Body of pancreas (tissue), 4 donors: Measurements from ENCODE around the gene ITIH5. TPM values are rescaled to one million over a fixed set of nuclear protein-coding genes. Genes with fewer than 3 reads are reported as not detected.

Experiments
- ATAC-seq: fragments of 150-250 bp; one replicate; pipeline ENCODE4 v1.9.1; 2016
- DNase-seq, 4 donors: peaks; one replicate each; pipeline ENCODE4 v3.0.0-alpha.2; 2019
- H3K27ac ChIP-seq, 4 donors: fragments of 200-600 bp; sonication (generic); 1 replicate in 3 of 4; 2 replicates in 1 of 4; pipeline versions ENCODE4 v1.5.1 to v1.6.1; 2016 to 2019; ENCODE audit warnings: mild to moderate bottlenecking in 1 of 4, mixed read lengths in 1 of 4, moderate library complexity in 1 of 4
- H3K27me3 ChIP-seq, 2 donors: fragments of 200-600 bp; sonication (generic); one replicate each; pipeline ENCODE4 v1.6.0; 2016; ENCODE audit warnings: mild to moderate bottlenecking in 1 of 2
- H3K36me3 ChIP-seq, 2 donors: fragments of 200-600 bp; sonication (generic); replicated peaks in 1 of 2; 2 replicates each; pipeline ENCODE4 v1.5.1; 2016; ENCODE audit warnings: low read depth in 2 of 2; ENCODE audit not compliant: insufficient read depth in 1 of 2
- H3K4me1 ChIP-seq: fragments of 200-600 bp; sonication (generic); one replicate; pipeline ENCODE4 v1.6.0; 2016
- H3K4me3 ChIP-seq, 2 donors: fragments of 200-600 bp; sonication (generic); 1 replicate in 1 of 2; 2 replicates in 1 of 2; pipeline ENCODE4 v1.5.1; 2016 to 2019
- H3K9me3 ChIP-seq, 3 donors: fragments of 200-600 bp; sonication (generic); 1 replicate in 2 of 3; 2 replicates in 1 of 3; pipeline ENCODE4 v1.5.1; 2016
- POLR2A ChIP-seq, 3 donors: fragments of 450-650 bp; IDR thresholded peaks; one replicate each; pipeline ENCODE4 v1.6.1; 2016; ENCODE audit warnings: antibody characterized with exemption in 3 of 3, mild to moderate bottlenecking in 2 of 3
- WGBS, 2 donors: methylation state at CpG; one replicate each; pipeline ENCODE4 v1.1.5; 2017; 5-methylcytosine and 5-hydroxymethylcytosine counted together
- intact Hi-C: fragments of 100-400 bp; cut with DNase I; formaldehyde crosslinking; loops from one replicate; pipeline ENCODE4 v1.15.1; 2023
- total RNA-seq, 2 donors: library from RNA; depleted of rRNA; stranded (reverse); fragments of >200 nt; gene quantifications; one replicate each; pipeline ENCODE4 v1.1.0, GENCODE V29; 2016
- TF ChIP-seq, protein P1 (sequence below), 7 experiments: fragments of 450-650 bp in 4 of 7; fragments of 200-600 bp in 3 of 7; sonication (generic) in 3 of 7; IDR thresholded peaks; one replicate each; pipeline ENCODE4 v1.5.1; 2016 to 2019; ENCODE audit warnings: antibody characterized with exemption in 7 of 7

The ITIH5 gene
- total RNA-seq, 2 donors from 2014 or later = 8.6 to 9.9 TPM

DNA sequence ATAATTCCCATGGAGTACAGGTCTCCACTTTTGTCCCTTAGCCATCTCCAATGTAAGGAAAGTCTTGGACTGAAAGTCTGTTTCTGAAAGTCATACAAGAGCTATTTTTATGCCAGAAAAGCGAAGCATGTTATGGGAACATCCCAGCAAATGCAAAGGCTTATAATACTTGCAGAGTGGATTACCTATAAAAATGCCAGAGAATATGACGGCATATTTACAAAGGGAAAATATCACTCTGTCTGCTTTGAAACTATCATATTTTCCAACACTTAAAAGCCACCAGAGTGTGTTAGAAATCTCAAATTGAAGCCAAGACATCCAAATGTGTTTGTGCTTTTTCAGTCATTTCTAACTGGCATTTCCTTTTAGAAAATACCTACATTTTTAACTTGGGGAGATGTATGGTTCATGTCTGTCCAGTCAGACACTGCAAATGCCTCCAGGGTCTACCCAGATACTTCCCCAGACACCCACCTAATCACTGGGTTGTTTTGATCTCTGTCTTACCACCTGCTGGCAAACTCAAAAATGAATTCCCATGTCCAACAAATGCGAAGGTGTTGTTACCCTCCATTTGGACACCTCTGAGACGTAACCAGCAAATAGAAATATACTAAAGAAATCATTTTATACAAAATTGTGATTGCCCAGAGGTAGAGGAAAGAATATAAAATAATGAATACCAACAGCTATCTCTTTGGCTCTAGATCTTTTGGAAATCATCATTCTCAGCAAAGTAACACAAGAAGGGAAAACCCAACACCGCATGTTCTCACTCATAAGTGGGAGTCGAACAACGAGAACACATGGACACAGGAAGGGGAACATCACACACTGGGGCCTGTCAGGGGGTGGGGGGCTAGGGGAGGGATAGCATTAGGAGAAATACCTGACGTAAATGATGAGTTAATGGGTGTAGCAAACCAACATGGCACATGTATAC, 37.6 kb upstream of the ITIH5 start:
- intact Hi-C loops = no loop called here
- Histone ChIP-seq H3K27ac (no peak overlapping the region), H3K36me3 (no peaks in the 10 kb centered on the region), H3K27me3 (no peaks in the 10 kb centered on the region), H3K4me1 (peaks cover 23% of the 10 kb centered on the region), H3K4me3 (no peak overlapping the region), H3K9me3 (no peaks in the 10 kb centered on the region)
- 75 to 76% methylated on average over 8 of the region's 8 CpGs for WGBS, 2 donors
- no peak for DNase-seq
- no peak for ATAC-seq
- TF ChIP-seq, protein P1, sequence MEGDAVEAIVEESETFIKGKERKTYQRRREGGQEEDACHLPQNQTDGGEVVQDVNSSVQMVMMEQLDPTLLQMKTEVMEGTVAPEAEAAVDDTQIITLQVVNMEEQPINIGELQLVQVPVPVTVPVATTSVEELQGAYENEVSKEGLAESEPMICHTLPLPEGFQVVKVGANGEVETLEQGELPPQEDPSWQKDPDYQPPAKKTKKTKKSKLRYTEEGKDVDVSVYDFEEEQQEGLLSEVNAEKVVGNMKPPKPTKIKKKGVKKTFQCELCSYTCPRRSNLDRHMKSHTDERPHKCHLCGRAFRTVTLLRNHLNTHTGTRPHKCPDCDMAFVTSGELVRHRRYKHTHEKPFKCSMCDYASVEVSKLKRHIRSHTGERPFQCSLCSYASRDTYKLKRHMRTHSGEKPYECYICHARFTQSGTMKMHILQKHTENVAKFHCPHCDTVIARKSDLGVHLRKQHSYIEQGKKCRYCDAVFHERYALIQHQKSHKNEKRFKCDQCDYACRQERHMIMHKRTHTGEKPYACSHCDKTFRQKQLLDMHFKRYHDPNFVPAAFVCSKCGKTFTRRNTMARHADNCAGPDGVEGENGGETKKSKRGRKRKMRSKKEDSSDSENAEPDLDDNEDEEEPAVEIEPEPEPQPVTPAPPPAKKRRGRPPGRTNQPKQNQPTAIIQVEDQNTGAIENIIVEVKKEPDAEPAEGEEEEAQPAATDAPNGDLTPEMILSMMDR (IDR thresholded peaks at IDR 0.05) = no peak

DNA sequence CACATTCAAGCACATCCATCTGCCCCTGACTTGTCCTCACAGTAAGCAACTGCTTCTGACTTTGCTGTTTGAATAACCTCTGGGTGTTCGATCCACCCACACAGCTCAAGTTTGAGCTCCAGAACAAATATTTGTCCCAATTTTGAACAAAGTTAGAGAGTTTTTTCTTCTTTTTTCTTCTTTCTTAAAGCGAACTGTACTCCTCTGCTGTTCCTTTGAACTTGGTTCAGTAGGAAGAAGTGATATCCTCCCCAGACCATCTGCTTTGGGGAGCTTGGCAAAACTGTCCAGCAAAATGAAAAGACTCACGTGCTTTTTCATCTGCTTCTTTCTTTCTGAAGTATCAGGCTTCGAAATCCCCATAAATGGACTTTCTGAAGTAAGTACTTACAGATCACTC, 36.4 kb upstream of the ITIH5 start, which contains the start of gene ITIH2:
Gene ITIH2, plus strand, starts transcription at position 177 of the 400 bp plus-strand sequence. Its CDS starts 119 bp downstream, at position 296.
- H3K9me3 ChIP-seq = no peaks in the 10 kb centered on the region
- DNase-seq (no peak), ATAC-seq (no peak)
- intact Hi-C loops = no loop called here
- TF ChIP-seq POLR2A (IDR thresholded peaks at IDR 0.05) = no peak
- TF ChIP-seq, protein P1 (IDR thresholded peaks at IDR 0.05) = no peak
- peaks cover 23% of the 10 kb centered on the region for H3K4me1 ChIP-seq
- no peak within 1 kb of the TSS for H3K4me3 ChIP-seq
- no peaks in the 10 kb centered on the region for H3K27me3 ChIP-seq
- H3K27ac ChIP-seq = no peak within 1 kb of the TSS
- H3K36me3 ChIP-seq = no peaks in the 10 kb centered on the region
- 27 to 29% methylated on average over 4 of the region's 4 CpGs for WGBS, 2 donors

DNA sequence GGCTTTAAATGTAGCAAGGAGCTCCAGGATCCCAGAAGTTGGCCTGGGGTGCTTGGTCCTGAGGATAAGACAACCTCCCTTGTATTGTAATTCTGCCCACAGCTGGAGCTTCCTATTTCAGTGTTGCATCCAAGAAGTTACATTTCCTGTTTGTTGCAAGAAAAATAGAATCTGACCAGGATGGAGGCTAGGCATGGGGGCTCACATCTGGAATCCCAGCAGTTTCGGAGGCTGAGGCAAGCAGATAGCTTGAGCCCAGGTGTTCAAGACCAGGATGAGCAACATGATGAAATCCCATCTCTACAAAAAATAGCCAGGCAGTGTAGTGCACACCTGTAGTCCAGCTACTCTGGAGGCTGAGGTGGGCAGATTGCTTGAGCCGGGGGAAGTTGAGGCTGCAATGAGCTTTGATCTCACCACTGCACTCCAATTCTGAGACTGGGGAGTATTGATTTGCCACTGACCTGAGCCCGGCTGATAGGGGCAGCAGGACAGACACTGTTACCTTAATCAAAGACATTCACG, 35.6 kb upstream of the ITIH5 start:
- H3K27me3 ChIP-seq = no peaks in the 10 kb centered on the region
- TF ChIP-seq POLR2A (IDR thresholded peaks at IDR 0.05) = no peak
- TF ChIP-seq, protein P1 (IDR thresholded peaks at IDR 0.05) = no peak

DNA sequence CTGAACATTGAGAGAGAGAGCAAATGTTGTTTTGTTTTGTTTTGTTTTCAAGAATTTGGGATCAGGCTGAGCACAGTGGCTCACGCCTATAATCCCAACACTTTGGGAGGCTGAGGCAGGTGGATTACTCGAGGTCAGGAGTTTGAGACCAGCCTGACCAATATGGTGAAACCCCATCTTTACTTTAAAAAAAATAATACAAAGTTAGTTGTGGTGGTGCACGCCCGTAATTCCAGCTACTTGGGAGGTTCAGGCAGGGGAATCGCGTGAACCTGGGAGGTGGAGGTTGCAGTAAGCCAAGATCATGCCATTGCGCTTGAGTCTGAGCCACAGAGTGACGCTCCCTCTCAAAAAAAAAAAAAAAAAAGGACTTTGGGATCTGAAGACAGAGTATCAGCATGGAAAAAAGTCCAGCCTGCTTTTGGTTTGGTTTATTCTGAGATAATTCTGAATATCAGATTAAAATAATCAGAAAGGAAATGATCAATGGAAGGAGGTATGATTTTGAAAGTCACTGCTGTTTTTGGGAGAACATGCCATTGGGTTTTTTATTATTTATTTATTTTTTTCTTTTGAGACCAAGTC, 34.5 kb upstream of the ITIH5 start:
- Histone ChIP-seq H3K9me3 (no peaks in the 10 kb centered on the region), H3K4me1 (peaks cover 7% of the 10 kb centered on the region), H3K27ac (peak overlapping the region in 2 of 4 donors; percentile 18 to 55), H3K27me3 (no peaks in the 10 kb centered on the region), H3K4me3 (no peak overlapping the region), H3K36me3 (no peaks in the 10 kb centered on the region)
- ATAC-seq (no peak), DNase-seq (no peak)
- WGBS, 2 donors = 72 to 85% methylated on average over 8 of the region's 8 CpGs
- intact Hi-C loops = no loop called here
- TF ChIP-seq POLR2A (IDR thresholded peaks at IDR 0.05) = no peak
- TF ChIP-seq, protein P1 (IDR thresholded peaks at IDR 0.05) = no peak

More for the DNA sequence above, 35.6 kb upstream of the ITIH5 start:
- intact Hi-C loops = no loop called here
- DNase-seq (no peak), ATAC-seq (no peak)
- H3K36me3 ChIP-seq = no peaks in the 10 kb centered on the region
- 71 to 76% methylated on average over 3 to 4 of the region's 4 CpGs for WGBS, 2 donors
- no peak overlapping the region for H3K27ac ChIP-seq
- H3K9me3 ChIP-seq = no peaks in the 10 kb centered on the region
- H3K4me3 ChIP-seq = no peak overlapping the region
- peaks cover 16% of the 10 kb centered on the region for H3K4me1 ChIP-seq
